SKM-1 treated with dmso at 0.1 percent for 144 hours (cell line): ENCODE data around the gene SFXN5.

Source experiments
- DNase-seq: peaks from one replicate; lab custom pipeline; 2025; ENCODE audit not compliant: unreplicated experiment; lab: John Stamatoyannopoulos, UW

SFXN5 gene

DNA sequence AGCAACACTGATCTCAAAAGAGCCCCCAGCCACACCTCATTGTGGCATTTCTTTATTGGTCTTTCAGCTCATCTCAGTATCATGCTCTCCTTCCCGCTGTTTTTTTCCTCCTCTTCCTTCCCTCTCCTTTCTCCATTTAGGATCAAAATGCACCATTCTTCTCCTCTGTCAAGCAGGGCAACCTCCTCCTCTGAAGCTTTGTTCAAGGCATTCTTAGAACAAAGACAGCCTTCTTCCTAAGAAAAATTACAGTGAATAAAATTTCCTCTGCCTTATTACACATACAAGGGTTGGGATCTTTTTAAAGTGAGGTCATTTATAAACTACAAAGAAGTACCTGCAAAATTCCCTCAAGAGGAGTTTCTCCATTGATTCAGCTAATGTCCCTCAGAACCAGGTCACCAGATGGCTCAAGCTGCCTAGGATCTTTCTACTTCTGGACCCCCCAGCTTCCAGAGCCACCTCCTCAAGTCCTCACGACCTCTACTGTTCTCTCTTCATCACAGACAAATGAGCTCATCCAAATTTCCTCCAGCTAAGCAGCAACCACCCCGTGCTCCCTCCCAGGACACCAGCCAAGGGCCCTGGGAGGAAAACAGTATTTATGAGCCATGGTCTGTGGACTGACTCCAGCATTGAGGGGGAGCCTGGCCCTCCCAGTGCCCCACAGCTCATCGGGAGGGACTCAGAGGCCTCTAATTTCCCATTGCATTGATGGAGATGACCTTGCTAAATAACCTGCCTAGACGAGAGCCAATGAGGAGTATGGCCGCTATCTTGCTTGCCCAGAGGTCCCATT lies 18.0 kb downstream of the SFXN5 start:
- no peak for DNase-seq

DNA sequence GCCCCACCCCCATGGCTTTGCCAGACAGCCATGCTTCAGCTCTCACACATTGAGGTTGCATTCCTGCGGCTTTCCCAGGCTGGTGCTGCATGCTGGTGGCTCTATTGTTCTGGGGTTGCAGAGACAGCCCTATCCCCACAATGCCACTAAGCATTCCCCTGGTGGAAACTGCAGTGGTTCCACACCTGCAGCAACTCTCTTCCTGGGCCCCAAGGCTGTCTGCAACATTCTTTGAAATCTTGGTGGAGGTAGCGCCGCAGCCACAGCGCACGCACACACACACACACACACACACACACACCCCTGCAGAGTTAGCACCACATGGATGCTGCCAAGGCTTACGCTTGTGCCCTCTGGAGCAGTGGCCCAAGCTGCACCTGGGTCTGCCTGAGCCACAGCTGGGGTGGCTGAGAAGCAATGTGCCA lies 21.4 kb downstream of the SFXN5 start:
- DNase-seq: no peak

DNA sequence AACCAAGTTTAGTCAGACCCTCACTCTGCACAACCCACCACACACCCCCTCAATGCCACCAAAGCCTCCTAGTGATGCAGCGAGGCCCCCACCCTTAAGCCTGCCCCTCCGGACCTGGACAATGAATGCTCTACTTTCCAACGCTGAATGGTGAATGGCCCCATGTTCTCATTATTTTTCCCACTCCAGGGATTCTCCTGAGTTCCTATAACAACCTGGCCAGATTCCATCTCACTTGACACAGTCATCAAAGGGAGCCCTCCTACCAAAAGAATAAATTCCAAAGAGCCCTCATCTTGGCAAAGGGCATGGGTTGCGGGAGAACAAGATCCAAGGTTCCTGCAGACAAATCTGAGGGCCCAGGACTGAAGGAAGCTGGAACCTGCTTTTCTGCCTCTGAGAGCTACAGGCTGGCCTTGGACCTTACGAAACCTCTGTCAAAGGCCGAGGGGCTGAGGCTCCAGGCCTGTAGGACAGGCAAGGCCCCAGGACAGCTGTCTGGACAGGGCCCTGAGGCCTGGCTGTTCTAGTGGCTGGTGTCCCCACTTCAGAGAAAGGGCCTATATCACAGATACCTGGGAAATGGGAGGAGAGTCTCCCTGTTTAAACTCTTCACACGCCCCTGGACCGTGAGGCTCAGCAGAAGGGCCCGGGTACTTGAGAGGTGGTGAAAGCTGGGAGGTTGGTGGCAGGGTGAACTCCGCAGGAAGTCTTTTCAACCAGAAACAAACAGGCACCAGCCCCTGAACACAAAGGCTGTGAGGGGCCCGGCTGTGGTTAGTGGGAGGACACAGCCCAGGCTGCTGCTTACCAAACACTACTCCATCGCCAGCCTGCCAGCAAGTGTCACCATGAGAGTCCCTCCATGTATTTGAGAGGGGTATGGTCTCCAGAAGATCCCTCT lies 27.3 kb downstream of the SFXN5 start:
- no peak for DNase-seq

DNA sequence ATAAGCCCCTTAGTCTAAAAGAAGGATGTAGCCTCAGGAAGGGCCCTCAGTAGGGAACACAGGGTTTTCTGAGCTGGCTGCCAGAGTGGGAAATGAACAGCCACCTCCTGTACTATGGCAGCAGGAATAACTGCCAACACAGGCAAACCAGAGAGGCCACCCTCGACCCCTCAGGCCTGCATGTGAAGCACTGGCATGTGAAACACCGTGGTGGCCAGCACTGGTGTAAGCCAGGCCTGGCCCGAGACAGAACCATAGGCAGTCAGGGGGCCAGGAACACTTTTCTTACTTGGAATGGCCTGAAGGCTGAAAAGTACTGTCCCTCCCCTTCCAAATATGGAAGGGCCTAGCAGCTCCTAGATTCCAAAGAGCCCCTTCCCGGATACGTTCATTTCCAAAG lies 28.2 kb downstream of the SFXN5 start:
- no peak for DNase-seq

DNA sequence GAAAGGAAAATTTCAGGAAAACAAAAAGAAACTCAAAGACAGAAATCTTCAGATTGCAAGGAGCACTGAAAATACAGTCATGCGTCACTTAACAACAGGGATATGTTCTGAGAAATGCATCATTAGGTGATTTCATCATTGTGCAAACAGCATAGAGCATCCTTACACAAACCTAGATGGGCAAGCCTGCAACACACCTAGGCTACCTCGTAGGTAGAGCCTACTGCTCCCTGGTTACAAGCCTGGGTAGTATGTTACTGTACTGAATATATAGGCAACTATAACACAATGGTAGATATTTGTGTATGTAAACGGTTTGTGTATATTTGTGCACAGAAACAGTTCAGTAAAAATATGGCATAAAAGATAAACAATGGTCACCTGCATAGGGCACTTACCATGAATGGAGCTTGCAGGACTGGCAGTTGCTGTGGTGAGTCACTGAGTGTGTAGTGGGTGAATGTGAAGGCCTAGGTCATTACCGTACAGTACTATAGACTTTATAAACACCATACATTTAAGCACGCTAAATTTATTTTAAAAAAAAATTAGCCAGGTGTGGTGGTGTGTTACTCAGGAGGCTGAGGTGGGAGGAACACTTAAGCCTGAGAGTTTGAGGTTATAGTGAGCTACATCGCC lies 33.4 kb downstream of the SFXN5 start:
- no peak for DNase-seq

DNA sequence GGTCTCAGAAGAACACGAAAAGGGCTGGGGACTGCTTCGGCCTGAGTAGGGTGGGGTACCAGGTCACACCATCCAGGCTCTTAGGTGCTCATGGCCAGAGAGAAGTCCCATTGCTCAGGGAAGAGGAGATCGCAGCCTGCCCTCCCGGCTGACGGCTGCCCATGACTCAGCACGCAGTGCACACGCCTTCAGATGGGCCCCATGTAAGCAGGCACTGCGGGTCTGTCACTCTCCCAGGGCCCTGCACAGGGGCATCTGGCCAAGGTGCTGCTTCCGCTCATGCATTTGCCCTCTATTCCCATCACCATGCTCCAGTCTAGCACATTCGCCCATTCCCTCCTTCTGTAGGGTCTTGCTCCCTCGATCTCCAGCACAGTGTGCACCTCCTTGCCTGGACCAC lies 34.7 kb downstream of the SFXN5 start:
- no peak for DNase-seq

DNA sequence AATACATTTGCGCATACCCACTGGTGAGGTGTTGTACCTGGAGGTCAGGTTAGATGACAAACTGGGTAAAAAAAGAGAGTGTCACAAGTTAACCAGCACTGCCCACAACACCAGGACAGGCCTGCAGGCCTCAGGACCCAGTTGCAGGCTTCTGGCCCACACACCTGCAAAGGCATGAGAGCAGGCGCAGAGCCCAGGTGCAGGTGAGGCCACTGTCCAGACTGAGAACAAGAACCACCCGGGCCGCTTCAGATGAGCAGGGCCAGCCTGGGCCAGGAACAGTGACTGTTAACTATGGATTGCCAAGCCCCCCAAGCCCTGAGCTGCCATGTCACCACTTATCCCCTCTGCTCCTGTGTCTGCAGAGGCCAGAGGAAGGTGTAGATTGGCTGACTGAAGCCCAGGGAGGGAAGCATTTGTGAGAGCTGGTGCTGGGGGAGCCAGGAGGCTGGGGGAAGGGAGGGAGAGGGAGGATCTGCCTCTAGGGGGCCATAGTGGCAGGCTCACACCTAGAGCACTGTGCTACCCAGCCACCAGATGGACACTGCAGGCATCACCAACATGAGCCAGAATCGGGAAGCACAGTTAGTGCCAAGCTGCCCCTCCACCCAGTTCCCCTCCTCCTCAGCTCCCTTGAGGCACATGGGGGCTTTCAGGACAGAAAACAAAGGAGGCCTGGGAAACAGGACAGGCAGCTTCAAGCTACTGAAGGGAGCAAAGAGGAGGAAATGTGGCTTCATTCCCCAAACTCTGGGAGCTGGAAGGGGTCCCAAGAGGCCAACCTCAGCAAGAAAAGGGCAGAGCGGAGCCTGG lies 35.4 kb downstream of the SFXN5 start:
- peak; percentile 2 for DNase-seq

DNA sequence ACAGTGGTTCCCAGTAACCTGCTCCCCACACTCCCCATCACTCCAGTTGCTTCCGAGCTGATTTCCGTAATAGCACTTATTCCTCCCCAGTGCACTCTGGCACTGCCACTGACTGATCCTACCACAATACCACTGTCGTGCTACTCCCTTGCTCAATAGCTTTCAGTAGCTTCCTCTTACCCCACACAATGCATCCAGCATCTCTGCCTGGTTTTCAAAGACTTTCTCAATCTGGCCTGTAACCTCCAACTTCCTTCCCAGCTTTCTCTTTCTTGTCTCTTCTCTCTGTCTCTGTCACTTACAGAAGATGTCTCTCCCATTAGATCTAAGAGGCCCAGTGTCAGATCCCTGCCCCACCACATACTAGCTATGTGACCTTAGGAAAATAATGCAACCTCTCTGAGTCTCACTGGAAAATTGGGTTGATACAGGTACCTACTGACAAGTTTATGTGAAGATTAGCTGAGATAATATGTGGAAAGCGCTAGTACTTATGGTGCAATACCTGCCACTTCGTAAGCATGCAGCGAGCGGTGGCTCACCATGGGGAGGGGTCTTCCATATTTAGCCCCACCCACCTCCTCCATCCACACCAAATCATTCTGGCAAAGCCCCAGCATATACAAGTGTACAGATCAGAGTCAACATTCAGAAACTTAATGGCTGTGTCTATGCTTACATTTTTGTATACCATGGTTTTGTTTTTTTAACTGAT lies 36.7 kb downstream of the SFXN5 start:
- peak; percentile 99 for DNase-seq

DNA sequence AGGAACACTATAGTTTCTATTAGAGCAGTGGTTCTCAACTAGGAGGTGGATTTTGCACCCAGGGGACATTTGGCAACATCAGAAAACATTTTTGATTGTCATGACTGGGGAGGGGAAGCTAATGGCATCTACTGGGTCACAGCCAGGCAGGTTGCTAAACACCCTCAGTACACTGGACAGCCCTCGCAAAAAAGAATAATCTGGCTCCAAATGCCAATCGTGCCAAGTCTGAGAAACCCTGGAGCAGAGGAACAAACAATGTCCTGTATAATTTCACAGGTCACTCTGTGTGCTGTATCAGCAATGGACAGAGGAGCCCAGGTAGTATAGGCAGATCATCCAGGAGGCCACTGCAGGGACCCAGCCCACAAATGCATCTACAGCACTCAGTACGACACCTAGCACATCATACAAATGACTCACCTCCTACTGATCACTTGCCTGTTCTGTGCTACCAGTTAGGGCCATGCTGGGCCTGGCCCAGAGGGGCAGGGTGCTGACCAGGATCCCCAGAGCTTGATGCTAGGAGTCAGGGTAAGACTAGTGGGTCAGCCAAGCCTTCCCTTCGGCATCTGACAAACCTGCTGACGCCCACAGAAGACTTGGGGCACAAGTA lies 37.6 kb downstream of the SFXN5 start:
- DNase-seq: peak; percentile 23

DNA sequence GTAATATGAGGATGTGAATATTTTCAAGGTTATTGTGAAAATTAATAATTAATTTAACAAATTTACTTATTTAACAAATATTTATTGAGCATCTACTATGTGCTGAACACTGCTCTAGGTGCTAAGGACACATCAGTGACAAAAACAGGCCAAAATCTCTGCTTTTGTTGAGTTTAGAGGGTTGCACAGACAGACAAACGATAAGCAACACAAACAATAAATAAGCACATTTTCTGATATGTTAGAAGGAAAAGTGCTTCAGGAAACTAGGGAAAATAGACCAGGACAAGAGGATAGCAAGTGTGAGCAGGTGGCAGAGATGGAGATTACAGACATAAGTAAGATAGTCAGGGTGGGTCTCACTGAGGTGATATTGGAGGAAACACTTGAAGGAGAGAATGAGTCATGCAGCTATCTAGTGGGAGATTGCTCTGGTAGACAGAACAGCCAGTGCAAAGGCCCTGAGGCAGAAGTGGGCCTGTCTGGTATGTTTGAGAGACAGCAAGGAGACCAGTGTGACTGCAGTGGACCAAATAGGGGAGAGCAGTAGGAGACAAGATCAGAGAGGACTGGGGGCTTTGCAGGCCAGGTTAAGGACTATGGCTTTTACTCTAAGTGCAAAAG lies 38.3 kb downstream of the SFXN5 start:
- DNase-seq: peak; percentile 23

DNA sequence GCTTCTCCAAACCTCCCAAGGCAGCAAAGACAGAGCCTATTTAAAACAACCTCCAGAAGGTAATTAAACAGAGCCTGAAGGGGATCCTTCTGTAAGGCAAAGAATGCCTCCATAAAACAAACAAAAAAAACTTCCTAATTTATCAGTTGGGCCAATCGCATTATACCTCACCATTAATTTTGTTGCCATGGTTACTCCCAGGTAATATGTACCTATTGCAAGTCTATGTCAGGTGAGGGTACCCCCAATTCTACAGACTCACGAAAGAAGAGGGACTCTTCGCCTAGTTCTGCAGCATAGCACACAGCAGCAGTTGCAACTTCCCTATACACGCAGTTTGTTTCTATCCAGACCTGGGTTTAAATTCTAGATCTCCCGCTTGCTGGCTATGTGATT lies 38.8 kb downstream of the SFXN5 start:
- DNase-seq: no peak

DNA sequence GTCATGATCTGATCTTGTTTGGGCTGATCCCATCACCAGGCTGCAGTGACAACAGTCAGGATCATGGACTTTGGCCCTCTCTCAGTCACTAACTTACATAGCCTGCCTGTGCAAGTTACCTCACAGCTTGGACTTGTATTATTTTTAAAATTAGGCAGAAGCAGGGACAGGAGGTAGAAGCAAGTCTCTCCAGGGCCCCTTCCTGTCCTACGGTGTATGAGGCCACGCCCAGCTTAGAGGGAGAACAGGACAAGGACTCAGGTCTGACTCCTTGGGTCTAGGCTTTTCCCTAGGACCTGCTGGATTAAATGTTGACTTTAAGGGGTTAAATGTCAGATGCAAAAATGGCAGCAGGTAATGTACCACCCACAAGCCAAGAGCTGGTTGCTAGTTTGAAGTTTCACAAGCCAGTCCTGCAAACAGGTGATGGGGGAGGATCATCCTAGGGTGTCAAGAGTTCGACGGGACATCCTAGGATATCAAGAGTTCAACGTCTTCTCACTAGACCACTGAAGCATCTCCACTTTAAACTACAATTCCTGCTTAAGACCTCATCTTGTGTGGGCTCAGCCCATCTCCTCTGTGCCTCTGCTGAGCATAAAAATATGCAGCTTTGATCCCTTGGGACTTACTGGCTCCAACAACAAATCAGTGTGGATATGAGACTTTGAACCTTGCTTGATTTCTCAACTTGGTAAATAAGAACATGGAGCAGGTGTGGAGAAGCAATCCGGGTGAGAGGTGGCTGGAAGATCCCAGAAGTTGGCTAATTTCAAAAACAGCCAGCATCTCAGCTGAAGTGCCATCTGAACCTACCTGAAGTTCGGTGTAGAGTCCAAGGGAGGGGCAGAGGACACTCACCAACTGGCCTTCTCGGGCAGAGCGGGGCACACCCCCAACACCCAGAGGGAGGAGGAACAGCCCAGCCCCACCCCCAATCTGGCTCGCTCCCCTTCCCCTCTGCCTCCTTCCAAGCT lies 39.5 kb downstream of the SFXN5 start:
- no peak for DNase-seq

DNA sequence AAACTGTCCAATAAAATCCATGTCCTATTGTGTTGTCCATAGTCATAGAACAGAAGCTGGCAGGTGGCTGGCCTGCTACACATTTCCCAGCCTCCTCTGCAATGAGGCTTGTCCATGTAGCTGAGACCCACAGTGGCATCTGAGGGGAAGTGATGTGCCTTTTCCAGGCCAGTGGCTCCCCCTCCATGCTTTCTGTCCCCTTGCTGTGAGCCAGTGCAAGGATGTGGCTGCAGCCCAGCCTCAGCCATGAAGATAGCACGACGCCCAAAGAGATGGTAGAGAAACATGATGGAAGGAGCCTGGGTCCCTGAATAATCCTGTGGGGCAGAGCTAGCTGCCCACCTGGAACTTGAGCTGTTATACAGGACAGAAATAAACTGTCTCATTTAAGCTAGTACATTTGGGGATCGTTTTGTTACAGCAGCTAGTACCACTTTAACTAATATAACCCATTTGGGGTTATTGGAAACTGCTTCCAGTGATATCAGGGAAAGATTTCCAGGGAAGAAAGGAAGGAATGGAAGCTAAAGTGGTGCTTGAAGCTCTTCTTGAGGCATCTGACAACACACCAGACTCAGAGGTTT lies 40.3 kb downstream of the SFXN5 start:
- no peak for DNase-seq

DNA sequence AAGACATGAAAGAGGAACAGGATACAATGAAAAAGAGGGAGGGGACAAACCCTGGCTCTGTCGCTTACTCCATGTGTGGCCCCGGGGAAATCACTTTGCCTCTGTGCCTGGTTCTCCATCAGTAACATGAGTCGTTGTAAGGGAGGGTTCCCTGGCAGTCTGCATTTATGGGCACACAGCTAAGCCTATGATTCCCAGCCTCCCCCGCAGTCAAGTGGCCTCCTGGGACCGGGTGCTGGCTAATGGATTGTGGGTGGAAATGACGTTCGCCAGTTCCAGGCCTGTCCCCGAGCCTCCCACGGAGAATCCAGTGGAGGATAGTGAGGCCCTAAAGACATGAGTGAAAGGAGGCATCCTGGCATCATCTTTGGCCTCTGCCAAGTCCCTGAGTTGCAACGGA lies 42.7 kb downstream of the SFXN5 start:
- no peak for DNase-seq

DNA sequence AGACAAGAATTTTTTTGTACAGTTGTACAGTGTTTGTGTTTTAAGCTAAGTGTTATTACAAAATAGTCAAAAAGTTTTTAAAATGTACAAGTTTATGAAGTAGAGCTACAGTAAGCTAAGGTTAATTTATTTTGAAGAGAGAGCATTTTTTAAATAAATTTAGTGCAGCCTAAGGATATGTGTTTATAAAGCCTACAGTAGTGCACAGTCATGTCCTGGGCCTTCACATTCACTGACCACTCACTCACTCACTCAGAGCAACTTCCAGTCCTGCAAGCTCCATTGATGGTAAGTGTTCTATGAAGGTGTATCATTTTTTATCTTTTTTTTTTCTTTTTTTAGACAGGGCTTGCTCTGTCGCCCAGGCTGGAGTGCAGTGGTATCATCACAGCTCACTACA lies 44.2 kb downstream of the SFXN5 start:
- no peak for DNase-seq

DNA sequence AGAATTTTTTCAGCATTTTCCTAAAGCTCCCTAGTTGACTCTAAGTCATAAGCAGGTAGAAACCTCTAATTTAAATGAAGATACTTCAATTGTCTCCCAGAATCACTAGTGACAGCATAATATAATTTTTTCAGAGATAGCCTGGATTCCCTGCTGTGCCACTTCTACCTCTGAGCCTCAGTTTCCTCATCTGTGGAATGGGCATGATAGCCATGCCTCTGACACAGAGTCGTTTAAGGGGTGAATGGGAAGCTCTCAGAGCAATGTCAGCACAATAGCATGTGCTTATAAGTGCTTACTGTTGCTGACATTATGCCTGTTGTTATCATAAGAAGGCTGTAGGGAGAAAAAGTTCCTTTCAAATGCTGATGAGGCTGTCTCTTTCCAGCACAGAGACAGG lies 48.0 kb downstream of the SFXN5 start:
- DNase-seq: no peak

DNA sequence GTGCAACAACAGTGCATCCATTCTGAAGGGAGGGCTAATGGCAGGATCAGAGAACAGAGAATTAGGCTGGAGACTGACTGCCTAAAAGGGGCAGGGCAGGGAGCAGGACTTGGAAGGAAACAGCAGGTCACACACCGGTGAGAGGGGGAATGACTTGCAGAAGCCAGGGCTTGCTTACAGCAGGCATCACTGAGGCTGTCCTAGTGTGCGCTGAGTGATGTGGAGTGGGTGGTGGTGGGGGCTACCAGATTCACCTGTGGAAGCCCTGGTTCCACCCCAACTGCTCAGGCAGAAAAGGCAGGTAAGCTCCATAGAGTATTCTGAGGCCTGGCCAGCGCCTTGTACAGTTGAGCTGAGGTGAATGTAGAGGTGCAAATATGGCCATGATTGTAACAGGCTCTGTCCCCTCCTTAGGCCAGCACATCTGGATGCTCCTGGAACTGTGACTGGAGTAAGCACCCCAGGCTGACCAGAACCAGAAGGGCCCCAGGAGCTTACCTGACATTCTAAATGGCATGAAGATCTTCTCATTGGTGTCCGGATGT lies 49.4 kb downstream of the SFXN5 start:
- no peak for DNase-seq
